Adrenal gland (tissue), 5 donors: ENCODE results near the gene TGOLN2.

Experiments used
- CTCF ChIP-seq, 6 experiments: fragments of 450-650 bp in 4 of 6; fragments of 200-600 bp in 2 of 6; sonication (generic) in 1 of 6; IDR thresholded peaks; 1 replicate in 5 of 6; 2 replicates in 1 of 6; pipeline versions ENCODE4 v1.5.1 to v1.8.0; 2016 to 2021; ENCODE audit warnings: antibody characterized with exemption in 6 of 6, mild to moderate bottlenecking in 2 of 6, moderate library complexity in 1 of 6
- POLR2A ChIP-seq, 2 donors: fragments of 450-650 bp; IDR thresholded peaks; one replicate each; pipeline ENCODE4 v1.6.1; 2017; ENCODE audit warnings: antibody characterized with exemption in 2 of 2, mild to moderate bottlenecking in 2 of 2, moderate library complexity in 1 of 2
- donor health status: DM: no; HTN: no; CAD: no.

GRCh38 chr2:85303780-85304531, 23.8 kb downstream of the TGOLN2 start:
- TF ChIP-seq CTCF (IDR thresholded peaks at IDR 0.05), result no peak
- no peak for TF ChIP-seq POLR2A (IDR thresholded peaks at IDR 0.05)
